GM21423 (cell line): Measurements from ENCODE around the gene EML5.
A peak's percentile ranks its signal among the peaks of the same experiment; 100 is the strongest.

Experiments
- ATAC-seq: cut with Tn5 transposase; IDR thresholded peaks from one replicate; pipeline ENCODE4 v1.9.1; 2021; ENCODE audit warnings: mild to moderate bottlenecking, moderate library complexity; ENCODE audit not compliant: unreplicated experiment

Gene EML5

DNA sequence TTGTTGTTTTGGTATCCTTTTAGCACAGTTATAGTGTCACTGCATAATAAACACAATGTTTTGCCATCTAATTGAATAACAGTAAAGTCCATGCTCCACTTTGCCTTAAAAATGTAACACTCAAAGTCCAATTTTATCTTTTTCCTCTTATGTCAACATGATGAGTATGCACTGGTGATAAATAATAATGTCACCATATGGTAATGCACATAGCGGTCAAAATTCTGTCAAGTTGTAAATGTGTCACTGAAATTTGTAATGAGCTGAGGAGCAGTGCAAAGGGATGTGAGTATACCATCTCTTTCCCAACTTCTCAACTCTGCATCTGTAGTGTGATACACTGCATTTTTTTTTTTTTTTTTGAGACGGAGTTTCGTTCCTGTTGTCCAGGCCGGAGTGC lies 65.7 kb downstream of the EML5 start:
- ATAC-seq, result no peak

DNA sequence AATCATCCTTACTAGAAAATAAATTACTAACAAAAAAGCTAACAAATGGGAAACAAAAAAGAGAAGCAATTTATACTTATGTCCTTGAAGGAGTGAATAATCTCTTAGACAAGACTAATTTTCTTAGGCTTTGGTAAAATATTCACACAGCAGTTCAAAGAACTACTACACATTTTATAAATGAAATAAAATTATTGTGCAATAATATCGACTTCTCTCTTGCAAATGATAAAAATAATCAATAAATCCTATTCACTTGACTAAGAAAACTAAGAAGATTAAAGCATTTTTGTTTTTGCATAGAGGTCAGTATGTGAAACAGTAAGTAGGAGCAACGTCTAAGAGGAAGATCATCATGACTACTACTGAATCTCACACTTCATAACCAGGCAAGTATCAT lies 82.0 kb downstream of the EML5 start:
- no peak for ATAC-seq

DNA sequence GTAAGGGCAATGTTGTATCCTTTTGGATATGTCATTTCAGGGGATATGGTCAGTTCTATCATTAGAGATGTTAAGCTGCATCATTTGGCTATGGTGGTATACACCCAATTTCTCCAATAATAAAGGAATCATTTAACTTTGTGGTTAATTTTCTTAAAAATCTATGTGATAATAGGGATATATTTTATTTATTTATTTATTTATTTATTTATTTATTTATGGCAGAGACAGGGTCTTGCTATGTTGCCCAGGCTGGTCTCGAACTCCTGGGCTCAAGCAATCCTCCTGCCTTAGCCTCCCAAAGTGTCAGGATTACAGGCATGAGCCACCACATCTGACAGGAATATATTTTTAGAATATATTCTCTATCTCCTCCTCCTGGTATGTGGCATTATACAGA lies 85.7 kb downstream of the EML5 start:
- no peak for ATAC-seq

DNA sequence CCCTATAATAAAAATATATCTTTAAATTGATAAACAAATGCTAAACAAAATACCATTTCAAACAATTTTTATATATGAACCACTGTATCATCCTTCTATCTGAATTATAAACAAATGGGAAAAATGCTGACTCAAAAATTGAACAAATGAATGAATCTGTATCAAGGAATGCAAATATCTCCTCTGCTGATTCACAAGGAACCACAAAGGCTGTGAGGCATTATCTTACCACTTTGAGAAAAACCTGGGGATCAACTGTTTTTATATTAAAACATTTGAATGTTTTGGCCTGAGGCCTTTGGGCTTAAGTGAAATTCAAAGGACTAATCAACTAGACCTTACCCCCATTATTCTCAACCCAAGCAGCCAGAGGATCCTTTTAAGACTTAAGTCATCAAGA lies 86.3 kb downstream of the EML5 start:
- no peak for ATAC-seq

DNA sequence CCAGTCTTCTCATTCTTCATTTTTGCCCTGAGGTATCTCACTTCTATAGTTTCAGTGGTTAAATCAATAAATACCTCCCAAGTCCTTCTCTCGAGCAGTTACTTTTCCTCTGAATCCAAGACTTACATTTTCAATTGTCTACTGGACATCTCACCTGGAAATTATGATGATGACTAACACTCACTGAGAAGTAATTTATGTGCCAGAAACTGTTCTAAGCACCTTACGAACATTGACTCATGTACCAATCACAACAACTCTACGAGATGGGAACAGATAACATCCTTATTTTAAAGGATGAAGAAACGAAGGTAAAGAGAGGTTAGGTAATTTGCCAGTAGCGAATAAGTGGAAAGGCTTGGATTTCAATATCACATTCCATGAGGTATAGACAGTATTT lies 94.1 kb downstream of the EML5 start:
- ATAC-seq, result no peak

DNA sequence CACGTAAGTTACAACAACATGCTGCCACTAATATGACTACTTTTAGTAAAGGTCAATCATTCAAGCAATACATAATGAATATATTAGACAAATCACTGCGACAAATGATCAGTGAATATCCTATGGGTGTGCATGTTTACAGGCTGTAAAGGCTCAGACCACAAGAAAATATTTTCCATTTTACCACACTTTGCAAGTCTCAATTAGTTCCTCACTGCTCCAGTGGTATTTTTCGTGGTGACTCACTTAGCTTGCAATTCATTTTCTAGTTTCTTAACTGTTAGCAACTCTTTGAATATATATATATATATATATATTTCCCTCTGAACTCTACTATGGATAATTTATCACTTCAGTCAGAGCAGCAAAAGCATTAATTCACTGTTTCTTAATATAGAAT lies 96.9 kb downstream of the EML5 start:
- no peak for ATAC-seq

DNA sequence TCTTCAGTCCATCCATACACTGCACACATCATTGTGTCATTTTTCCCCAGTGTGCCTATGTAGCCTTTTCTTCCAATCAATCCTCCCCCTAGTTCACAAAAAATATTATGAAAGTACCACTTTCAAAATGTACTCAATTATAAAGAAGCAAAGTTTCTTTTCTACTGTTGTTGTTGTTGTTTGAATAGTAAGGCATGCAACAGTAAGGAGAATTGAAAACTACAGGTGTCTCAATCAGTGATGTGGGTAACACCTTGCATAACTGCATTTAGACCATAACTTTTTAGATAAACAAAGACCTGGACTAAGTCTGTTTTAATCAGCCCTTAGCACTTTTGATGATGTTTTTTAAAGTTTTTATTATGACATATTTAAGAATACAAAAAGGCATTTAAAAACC lies 104.4 kb downstream of the EML5 start:
- no peak for ATAC-seq

DNA sequence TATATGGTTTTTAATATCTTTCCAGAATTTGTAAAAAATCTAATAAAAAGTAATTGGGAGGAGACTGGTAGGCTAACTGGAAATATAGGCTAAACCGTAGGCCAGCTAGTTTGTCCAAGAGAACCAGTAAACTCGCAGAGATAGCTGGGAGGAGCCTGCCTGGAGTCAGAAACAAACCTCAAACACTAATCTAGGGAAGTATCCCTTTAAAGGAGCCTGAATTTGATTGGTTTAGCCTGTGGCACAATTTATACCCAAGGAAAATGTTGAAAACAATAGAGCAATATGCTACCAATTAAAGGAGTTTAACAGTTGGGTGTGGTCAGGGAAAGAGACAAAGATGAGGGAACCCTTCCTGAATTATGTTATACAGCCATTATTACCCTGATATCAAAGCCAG lies 109.6 kb downstream of the EML5 start:
- no peak for ATAC-seq

DNA sequence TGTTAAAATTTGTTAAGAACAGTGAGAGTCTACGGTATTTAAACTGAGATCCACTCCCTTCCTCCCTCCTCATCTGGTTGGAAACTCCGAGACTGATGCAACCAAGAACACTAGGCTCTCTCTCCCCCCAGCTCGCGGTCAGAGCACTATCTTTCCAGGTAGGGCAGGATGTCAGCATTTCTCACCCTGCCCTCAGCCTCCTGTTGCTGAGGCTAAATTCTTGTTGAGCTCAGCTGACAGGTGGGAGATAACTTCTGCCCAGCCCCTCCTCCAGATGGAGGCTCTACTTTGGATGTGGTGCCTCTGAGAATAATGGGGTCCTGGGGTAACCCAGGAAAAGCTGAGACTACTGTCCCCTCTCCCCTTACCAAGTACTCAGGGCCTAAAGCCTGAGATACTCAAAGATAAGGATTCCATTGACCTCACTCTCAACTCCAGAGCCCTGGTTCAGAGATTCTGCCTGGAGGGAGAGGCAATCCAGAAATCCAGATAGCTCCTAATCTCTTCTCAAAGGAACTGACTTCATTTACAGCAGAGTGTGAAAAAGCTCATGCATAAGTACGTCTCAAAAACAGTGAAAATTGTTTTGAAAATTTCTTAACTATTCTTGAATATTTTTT lies 110.1 kb downstream of the EML5 start:
- ATAC-seq, result no peak

DNA sequence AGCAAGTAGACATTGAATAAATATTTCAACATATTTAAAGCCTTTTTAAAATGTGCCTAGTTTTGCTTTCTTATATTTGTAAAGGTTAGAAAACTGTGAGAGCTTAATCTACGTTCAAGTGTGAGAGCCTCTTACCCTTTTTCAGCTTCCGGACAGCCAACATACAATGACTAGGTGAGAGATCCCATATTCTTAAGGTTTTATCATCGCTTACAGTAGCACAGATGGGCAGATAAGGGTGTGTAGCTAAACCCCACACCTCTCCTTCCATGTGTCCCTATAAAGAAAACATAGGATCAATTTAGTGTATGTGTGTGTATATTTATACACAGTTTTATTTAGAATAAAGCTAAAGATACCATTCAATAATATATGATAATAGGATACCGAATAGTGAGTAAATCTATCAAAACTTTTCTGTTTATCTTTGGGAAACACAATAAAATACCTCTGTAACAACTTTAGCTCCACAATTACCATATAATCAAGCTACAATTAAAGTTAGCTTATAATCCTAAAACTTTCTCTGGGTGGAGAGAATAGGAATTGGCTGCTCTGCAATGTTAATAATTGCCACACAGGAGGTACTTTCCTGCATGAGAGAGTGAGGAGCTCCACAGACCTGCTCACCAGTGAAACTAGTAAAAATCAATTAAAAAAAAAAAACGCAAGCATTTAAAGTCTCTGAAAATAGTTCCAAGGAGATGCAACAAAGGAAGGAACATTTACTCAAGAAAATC lies 110.8 kb downstream of the EML5 start:
- ATAC-seq, result no peak

DNA sequence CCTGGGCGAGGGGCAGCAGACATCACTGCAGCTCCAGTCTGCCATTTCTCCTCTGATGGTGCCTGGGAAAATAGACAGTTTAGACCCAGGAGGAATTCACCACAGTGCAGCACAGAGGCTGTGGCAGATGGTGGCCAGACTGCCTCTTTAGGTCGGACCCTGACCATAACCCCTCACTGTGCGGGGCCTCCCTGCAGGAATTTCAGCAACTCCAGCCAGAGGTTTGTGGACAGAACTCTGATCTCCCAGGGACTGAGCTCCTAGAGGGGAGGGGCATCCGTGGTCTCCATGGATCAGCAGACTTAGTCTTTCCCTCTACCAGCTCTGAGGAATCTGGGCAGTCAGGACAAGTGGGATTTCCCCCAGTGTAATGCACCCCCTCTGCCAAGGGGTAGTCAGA lies 123.4 kb downstream of the EML5 start:
- no peak for ATAC-seq

DNA sequence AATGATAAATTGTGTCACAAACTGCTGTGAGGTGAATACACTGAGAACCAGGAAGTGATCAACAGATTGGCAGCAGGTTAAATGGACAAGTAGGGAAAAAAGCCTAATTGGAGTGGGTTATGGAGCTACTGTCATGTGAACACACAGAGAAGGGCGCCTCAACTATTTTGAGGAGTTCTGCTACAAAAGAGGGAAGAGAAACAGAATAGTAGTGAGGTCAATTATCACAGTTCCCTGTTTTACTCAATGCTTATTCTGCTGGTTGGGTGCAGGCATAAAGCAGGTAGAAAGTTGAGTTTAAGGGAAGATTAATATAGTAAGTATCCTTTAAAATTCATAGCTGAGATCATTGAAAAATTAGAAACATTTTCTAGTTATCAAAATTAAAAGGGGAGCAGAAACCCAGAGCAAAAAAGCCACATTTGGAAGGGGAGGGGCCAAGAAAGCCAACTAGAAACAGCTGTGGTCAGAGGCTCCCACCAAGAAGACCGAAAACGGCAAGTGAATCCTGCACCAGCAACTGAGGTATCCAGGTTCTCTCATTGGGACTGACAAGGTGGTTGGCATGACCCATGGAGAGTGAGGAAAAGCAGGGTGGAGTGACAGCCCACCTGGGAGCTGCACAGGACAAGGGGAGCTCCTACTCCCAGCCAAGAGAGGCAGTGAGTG lies 124.2 kb downstream of the EML5 start:
- peak; percentile 58 for ATAC-seq

DNA sequence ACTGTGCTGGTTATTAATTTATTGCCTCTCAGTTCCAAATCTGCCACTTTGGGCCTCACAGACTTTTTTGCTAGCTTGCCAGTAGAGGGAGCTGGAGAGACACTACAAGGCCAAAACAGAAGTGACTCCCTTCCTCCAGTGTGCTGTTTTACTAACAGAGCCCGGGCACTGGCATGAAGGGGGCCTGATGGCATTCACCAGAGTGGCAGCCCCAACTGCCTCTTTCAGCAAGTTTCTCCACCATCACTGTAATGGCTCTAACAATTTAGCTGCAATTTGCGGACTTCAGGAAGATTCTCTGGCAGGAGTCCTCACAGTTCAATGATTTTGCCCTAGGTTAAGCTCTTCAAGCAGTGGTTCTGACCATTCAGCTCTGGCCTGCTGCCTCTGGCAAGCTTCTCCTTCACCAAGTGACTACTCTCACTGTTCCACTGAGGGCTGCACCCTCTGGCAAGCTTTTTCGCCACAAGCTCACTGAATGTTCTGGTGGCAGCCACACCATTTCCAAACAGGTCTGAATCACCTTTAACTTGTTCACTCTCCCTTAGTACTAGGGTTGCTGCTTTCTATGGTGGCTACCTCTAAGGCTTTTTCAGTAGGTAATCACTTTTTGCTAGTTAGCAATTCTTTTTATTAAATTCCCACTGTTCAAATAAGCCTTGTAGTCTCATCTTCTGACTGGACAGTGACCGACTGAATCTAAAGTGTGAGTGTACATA lies 125.0 kb downstream of the EML5 start:
- peak; percentile 78 for ATAC-seq

DNA sequence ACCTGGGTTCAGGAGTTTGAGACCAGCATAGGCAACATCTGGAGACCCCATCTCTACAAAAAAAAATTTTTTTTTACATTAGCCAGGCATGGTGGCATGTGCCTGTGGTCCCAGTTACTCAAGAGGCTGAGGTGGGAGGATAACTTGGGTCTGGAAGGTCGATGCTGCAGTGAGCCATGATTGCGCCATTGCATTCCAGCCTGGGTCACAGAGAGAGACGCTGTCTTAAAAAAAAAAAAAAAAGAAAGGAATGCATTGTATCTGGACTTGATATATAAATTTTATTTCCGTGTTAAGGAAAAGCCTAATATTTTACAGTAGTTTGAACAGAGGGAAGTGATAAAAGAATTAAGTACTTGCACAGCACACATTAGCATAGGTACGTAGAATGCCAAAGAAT lies 132.7 kb downstream of the EML5 start:
- ATAC-seq, result no peak

DNA sequence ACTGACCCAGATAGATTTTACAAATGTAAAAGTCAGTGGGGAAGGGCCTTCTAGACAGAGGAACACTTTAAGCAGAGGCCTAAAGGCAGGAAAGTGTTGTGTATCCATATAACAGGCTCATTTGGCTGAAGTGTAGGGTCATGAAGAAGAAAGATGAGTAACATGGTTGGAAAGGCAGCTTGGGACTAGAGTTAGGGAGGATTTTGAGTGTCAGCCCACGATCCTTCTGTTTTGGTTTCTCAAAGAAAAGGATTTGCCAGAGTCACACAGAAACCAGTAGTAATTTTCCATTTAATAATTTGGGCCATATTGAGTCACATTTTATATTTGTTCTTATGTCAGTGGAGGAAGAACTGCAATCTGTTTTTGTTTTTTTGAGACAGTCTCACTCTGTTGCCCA lies 153.5 kb downstream of the EML5 start:
- ATAC-seq, result no peak

DNA sequence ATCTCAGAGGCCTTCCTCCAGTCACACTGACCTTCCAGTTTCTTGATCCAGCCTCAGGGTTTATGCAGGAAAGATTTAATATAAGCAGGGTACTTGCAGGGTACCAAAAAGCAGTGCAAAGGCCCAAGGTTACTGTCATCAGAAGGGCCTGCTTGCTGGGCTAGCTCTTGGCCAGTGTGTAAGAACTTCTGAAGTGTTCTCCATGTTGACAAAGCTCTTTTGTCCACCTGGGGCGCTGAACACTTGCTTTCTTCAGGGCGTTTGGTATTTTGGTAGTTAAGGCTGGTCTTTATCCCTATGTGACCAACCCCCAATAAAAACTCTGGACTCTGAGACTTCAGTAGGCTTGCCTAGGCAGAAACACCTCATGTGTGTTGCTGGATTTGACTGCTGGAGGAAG lies 160.2 kb downstream of the EML5 start:
- ATAC-seq, result no peak

DNA sequence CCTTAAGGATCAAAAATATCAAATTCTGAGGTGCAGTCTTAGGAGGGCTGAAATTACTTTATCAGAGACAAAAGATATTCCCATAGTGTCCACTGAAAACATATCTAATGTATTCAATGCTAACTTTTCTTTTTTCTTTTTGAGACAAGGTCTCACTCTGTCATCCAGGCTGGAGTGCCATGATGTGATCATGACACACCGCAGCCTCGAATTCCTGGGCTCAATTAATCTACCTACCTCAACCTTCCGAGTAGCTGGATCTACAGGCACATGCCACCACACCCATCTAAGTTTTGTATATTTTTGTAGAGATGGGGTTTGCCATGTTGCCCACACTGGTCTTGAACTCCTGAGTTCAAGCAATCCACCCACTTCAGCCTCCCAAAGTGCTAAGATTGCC lies 161.7 kb downstream of the EML5 start:
- no peak for ATAC-seq

DNA sequence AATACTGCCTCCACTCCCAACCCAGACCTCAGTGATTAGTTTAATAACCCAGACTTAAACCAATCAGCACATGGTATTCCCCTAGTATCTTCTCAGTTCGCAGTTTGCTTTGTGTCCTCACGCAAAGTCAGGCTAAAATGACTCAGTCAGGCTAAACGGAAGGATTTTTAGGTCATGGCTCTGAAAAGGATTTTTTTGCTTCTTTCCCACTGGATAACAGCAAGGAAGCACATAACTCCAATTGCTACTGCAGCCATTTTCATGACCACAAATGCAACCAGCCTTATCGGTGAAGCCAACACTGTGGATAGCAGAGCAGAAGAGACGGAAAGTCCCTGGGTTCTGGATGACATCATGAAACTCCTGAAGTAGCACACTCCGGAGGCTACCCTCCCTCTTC lies 162.2 kb downstream of the EML5 start:
- no peak for ATAC-seq

DNA sequence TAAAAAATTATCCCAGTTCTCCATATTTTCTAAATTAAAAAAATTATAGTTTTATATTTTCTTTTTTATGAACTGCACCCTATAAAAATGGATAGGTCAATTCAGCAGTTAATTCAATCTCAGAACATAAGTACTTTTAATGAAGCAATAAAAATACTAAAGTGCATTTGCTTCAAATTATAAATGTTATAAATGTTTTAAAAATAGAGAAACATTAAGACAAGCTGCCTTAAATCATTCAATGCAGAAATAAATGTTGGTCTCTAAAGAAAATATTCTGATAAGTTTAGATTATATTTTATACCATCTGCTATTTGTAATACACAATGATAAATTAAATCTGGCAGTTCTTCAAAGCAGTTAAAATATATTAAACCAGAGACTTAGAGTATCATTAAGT lies 164.3 kb downstream of the EML5 start:
- no peak for ATAC-seq

DNA sequence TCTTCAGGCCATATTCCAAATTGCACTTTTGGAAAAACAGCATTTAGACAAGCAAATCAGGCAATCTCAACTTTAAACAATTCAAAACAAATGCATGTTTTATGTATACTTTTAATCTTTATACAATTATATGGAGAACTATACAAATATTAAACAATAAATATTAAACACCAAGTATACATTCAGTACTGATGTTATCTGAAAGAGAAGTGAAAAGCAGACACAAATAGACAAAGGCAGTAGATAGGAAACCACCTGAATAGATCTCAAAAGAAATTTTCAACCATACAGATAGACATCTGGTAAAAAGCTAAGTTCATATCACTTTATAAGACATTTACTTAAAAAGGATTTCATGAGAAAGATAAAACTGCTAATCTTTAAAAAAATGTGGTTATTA lies 164.7 kb downstream of the EML5 start:
- no peak for ATAC-seq

DNA sequence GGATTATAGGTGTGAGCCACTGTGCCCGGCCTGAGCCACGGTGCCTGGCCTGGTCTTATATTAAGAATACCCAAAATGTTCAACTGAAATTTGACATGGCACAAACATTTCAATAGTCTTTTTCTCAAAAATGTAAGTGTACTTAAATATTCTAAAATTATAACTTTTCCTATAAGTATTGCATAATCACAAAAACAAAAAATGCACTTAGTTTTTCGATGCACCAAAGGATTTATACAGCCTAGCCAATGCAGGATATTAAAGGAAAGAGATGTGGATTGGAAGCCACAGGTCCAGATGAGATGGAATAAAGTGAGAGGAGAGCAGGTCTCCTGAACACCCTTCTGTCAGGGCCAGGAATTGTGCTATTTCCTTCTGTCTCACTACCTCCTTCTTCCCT lies 167.1 kb downstream of the EML5 start:
- no peak for ATAC-seq

DNA sequence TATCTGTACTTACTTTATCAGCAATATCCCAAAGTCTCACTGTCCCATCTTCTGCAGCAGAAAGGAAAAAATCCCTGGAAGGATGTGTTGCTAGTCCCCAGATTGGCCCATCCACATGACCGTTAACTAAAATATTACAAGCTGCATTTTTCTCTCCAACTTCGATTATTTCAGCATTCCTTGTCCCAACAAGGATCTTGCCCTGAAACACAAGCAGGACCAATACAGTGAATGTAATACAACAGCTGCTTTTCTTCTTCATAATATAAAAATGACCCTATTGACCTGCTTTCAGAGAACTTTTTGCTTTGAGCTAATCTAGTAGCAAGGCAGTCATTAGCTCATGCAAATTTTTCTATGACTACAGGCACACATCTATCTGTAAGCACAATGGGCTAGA lies 171.7 kb downstream of the EML5 start:
- no peak for ATAC-seq
